NOMO-1 treated with dmso at 0.1 percent for 144 hours (cell line): ENCODE measurements around the gene NPDC1.
"Not testable (repeated sequence)": the region's sequence is repeated elsewhere in the genome, so short reads cannot be mapped to it uniquely, and the experiment has no call there.

Experiments
- DNase-seq: peaks from one replicate; lab custom pipeline; 2025; ENCODE audit not compliant: unreplicated experiment; lab: John Stamatoyannopoulos, UW

The NPDC1 gene

DNA sequence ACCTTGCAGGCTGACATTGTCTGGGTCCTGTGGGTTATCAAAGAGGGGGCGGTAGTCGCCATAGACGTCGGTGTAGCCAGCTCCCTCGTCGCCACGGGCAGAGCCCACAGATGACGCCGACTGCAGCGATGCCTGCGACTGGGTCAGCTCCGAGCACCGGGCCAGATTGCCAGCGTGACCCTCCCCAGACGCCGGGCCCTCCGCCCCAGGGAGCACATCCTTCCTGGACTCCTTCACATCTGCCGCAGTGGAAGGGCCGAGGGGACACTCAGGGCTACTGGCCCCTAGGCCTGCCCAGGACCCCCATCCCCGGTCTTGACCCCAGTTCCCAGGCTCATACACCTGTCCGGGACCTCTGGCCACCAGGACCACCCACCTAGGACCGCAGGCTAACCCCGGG lies 31.8 kb downstream of the NPDC1 start:
- no peak for DNase-seq

DNA sequence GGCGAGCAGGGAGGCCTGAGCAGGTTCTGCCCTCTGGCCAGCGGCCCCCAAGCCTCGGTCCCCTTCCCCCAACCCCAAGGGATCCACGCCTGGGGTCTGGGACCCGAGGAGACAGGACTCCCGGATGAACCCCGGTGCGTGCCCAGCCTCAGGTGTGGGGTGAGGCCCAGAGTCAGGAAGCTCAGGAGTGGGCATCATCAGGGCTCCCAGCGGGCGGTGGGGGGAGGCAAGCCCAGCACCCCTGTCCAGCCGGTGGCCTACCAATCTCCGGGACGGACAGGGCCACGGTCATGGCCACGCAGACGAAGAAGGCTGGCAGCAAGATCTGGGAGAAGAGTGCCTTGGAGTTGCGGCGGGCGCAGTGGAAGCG lies 32.4 kb downstream of the NPDC1 start:
- no peak for DNase-seq

DNA sequence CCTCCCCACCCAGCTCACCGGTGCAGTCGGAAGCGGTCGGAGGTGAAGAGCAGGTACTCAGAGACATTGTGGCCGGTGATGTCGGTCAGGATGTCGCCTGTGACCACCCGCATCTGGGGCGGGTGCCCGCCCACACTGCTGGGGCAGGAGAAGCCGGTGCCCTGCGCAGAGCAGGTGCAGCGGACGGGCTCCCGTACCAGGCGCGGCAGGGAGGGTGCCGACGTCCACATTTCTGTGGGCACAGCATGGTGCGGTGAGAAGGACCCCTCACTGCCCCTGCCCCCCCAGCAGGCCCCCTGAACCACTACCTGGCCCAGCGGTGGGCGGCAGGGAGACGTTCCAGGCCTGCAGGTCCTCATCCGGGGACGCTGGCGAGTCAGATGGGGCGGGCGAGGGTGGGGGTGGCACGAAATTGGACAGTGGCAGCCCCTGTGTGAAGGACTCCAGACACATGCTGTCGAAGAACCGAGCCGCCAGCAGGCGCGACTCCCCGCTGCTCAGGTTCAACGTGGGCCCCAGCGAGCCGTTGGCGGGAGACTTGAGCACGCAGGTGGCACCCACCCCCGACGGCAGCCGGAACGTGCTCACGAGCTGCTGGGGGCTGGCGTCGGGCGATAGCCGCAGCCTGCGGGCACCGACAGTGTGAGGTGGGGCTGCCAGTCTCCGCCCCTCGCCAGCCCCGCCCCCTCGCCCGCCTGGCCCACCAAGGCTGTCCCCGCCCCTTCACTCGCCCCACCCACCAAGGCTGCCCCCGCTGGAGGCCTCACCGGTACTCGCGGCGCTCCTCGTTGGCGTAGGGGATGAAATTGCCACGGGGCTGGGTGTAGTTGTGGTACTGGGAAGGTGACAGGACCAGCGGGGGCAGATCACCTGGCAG lies 33.0 kb downstream of the NPDC1 start:
- DNase-seq = no peak

DNA sequence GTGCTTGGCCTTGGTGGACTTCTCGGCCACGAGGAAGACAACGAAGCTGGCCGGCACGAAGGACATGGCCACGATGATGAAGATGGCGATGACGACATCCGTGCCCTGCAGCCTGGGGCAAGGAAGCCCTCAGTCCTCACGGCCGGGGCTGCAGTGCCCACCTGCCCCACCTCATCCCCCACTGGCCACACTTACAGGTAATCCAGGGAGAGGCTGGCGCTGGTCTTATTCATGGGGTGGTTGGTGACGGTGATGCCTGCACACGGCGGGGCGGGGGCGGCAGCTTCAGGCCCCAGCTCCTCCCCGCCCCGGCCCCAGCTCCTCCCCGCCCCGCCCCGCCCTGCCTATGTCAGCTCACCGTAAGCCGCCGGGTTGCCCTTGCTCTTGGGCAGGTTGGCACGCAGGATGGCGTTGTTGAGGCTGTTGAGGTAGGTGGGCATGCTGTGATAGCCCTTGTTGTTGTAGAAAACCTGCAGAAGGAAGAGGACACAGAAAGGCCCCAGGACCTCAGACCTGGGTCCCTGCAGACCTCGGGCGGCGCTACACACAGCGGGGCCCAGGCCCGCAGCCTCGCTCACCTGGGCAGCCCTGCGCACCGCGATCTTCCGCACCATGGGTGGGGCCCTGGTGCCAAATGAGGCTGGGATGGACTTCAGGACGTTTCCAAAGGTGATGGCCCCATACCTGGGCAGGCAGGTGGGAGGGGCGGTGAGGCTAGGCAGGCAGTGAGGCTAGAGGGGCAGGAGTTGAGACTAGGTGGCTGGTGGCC lies 33.9 kb downstream of the NPDC1 start:
- DNase-seq = no peak

DNA sequence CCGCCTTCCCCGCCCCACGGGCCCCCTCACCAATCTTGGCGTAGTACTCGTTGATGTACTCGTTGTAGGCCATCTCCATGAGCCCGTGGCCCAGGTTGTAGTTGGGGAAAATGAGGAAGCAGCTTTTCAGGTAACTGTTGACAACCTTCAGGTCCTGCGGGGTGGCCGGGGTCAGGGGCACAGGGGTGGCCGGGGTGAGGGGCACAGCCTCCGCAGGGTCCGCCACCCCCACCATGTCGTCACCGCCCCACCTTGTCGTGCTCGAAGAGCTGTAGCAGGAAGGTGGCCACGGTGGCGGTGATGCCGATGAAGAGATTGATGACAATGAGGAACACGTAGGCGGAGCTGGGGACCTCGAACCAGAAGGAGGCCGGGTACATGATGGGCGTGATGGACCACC lies 34.8 kb downstream of the NPDC1 start:
- no peak for DNase-seq

DNA sequence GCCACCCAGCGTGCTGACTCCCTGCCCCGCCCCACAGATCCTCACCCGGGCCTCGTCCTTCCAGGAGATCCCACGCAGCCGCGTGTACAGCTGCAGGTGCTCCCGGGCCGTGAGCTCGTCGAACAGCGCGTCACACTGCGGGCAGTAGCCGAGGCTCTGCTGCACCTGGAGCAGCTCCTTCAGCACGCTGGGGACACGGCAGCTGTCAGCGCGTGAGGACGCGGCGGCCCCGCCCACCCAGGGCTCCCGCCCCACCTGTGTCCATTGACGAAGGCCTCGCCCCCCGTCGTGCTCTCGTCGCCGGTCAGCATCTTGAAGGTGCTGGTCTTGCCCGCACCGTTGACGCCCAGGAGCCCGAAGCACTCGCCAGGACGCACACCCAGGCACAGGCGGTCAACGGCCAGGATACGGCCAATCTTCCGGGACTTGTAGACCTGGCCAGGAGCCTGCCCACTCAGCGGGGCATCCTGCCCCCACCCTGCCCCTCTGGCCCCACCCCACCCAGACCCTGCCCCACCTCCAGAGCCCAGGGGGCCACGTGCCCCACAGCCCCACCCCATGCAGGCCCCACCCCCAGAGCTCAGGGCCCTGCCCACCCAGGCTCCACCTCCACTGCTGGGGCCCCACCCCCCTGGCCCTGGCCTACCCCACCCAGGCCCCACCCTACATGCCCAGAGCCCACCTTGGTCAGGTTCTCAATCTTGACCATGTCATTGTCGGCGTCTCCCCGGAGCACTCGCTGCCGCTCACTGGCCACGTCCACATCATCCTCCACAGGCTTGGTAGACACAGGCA lies 35.8 kb downstream of the NPDC1 start:
- no peak for DNase-seq

DNA sequence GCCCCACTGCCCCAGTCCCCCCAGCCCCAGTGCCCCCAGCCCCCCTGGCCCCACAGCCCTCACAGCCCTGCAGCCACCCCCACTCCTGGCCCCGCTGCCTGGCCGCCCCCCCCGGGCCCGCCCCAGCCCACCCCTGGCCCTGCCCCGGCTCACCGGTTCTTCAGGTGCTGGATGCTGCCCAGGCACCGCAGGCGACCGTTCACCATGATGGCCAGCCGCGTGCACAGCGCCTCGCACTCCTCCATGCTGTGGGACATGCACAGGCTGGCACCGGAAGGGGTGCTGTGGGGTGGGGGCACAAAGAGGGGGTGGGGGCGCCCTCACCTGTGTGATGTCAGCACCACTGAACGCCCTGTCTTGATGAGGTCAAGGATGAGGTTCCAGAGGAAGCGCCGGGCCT lies 36.8 kb downstream of the NPDC1 start:
- DNase-seq = no peak

DNA sequence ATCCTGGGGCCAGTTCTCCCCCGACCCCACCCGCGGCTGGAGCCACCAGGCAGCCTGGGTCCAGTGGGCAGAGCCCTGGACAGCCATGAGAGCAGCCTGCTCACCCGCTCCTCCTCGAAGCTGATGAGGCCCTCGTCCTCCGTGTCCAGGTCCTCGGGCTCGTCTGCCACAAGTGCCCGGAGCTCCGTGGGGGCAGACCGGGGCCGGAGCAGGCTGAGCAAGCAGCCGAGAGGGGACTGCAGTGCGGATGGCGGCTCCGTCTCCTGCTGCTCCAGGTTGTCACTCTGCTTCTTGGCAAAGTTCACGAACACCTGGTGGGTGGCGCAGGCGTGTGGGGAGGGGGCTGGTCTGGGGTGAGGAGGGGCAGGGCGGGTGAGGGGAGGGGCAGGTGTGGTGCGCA lies 37.7 kb downstream of the NPDC1 start:
- no peak for DNase-seq

DNA sequence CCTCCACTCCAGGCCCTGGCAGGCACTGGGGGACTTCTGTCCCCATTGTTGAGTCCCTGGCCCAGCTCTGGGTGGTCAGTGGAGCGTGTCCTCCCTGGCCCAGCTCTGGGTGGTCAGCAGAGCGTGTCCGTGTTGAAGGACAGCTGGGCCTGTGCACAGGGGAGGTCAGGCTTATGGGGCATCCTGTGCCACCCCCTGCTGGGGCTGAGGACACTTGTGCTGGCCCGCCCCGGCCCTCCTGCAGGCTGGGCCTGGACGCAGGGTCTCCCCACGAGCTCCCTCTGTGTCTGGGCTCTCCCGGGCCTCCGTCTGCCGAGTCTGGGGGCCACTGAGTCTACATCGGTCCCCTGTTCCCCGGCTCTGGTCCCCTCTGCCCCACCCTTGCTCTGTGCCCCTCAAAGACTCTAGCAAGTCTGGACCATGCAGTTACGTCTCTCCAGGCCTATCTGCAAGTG lies 38.1 kb downstream of the NPDC1 start:
- DNase-seq = no peak

DNA sequence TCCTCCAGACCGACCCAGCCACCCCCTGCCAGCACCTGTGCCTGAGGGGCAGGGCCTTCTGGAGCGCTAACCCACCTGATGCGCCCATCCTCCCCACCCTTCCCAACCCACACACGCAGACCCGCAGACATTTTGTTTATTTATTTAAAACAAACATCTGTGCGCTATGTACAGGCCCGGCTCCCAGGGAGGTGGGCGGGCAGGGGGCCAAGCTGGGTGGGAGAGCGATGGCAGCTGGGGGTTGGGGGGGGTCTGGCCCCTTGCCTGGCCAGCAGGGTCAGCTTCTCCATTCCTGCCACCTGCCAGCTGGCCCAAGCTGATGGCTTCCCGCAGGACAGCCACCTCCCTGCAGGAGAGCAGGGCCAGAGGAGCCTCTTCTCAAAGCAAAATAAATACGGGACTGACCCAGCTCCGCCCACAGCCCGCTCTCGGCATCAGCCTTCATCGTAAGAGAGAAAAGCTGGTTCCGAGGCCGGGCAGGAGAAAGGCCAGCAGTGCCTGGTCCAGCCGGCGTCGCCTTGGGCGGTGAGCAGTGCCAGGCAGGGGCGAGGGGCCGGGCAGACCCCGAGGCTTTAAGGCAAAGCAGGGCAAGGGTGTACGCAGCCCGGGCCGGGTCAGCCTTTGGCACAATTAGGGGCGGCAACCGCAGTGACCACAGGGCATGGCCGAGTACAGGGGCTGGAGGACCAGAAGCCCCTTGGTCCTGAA lies 38.7 kb downstream of the NPDC1 start:
- no peak for DNase-seq

DNA sequence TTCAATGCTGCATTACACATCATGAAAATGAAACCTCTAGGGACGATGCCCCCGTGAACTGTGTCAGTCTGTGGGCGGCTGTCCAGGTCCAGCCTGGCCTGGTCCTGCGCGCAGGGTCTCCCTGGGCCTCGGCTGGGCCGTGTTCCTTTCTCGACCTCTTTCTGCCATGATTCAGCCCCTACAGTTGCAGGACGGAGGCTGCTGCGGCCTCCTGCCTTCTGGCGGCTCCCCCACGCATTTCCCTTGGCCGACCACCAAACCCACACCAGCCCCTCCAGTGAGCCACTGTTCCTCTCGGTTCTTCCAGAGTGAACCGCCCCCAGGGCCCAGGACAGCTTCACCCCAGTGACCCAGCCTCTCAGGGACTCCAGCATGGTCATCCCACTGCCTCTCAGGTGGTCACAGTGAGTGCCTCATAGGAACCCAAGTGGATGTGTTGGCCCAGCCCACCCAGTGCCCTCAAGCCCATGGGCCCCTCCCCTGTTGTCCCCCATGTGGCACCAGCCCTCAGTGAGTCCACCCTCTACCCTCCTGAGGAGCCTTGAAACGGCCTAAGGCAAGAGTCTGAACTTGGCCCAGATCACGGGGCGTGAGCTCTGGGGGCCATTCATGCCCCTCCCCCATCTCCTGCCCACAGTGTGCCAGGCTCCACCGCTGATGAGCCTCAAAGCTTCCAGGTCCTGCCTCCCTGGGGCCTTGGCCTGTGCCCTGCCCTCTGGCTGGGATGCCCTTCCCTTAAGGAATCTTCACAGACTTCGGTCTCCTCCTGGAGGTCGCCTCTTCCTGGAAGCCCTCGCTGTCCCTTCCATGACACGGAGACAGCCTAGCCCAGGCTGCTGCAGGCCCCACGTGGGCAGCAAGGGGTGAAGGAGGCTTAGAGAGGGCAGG lies 39.6 kb downstream of the NPDC1 start:
- no peak for DNase-seq

DNA sequence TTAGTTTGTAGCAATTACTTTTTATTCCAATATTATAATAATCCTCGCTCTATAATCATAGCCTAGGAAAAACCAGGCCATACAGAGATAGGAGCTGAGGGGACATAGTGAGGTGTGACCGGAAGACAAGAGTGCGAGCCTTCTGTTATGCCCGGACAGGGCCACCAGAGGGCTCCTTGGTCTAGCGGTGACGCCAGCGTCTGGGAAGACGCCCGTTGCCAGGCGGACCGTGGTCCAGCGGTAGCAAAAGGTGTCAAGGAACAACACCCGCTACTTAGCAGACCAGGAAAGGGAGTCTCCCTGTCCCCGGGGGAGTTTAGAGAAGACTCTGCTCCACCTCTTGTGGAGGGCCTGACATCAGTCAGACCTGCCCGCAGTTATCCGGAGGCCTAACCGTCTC lies 41.7 kb downstream of the NPDC1 start:
- not testable (repeated sequence) for DNase-seq

DNA sequence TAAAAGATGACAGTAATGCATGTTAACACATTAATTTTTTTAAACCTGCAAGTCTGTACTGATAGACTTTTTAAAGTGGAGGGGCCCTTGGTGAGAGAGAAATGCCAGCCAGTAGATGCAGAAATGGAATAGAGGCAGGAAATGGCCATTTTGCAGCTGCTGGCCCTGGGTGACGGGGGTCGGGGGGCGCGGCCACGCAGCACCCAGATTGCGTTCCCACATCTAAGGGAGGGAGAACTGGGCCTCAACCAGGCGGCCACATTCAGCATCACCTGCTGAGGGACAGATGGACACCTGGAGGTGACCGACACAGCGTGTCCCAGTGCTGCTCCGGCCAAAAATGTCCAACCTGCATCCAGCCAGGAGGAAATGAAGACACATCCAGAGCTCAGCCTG lies 43.3 kb downstream of the NPDC1 start:
- no peak for DNase-seq

DNA sequence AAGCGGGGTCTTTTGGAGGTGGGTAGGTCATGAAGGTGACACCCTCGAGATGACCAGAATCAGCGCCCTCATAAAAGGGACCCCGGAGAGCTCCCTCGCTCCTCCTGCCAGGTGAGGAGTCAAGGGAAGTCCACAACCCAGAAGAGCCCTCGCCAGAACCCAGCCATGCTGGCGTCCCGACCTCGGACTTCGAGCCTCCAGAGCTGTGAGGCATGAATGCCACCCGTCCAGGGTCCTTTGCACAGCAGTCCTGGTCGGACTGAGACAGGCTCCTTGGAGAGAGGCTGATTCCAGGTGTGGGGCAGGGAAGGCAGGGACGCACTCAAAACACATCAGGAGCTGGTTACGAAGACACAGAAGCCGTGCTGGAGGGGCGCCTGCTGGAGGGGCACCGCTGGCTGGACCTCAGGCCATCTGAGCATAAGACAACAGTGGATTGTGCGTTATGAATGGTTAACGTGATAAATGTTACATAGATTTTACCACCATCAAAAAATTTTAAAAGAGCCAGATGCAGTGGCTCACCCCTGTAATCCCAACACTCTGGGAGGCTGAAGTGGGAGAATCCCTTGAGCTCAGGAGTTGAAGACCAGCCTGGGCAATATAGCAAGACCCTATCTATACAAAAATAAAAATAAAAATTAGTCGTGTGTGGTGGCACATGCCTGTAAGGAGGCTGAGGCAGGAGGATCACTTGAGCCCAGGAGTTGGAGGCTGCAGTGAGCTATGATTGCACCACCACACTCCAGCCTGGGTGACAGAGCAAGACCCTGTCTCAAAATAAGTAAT lies 43.9 kb downstream of the NPDC1 start:
- DNase-seq = no peak

DNA sequence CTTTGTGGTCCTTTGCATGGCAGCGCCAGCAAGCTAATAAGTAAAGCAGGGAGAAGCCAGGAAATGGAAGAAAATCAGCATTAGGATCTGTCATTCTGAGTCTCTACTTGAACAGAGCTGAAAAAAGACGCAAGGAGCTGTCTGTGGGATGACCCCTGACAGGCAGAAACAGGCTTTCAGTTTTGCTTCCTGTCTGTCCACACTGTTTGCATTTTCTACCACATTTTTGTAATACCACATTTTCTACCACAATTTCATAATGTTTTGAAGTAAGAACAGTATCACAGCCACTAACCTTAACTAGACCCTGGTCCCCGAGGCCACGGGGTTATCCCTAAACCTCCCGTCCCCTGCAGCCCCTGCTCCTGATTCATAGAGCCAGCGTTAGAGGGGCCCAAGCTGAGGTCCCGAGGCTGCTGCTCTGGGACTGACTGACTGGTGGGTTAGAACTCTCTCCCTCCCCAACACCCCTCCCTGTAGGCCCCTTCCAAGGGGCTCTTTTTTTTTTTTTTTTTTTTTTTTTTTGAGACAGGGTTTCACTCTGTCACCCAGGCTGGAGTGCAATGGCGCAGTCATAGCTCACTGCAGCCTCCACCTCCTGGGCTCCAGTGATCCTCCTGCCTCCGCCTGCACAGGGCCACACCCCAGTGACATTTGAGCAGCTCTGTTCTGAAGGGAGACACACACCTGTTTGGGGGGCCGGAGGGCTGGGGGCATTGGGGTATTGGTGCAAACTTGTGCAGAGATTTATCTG lies 45.6 kb downstream of the NPDC1 start:
- DNase-seq = peak; percentile 86

DNA sequence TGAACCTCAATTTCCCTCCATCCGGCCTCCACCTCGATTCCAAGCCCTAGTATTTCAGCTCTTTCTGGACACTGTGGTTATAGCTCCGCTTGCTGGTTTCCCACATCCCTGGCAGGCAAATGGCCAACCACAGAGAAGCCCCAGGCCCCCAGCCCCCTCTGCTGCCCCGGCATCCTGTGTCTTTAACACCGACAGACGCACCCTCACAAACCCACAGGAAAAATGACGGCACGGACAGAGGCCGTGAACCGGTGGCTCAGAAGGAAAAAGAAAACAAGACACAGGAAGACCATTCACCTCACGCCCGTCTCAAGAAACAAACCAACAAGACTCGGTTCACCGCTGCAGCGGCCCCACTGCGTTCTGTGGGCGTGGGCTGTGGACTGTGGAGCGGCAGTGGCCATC lies 48.1 kb downstream of the NPDC1 start:
- DNase-seq = no peak

DNA sequence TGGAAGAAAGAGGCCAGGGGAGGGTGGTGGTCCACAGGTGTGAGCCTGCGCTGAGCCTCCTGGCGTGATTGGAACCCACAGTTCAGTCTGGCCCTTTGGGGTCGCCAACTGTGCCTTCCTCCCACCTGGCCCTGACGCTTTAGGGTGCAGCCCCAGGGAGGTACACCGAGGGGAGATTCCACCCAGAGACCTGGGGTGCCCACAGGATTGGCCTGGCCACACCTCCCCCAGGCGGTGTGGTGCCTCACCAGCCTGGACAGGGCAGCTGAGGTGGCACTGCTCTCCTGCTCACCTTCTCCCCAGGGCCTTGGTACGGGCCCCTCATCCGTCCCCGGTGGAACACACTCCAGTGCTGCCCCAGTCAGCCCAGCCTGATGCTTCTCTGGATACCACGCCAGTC lies 48.6 kb downstream of the NPDC1 start:
- DNase-seq = no peak
